ENCODE data around the gene TRIM67. TPM values are rescaled to one million over a fixed set of nuclear protein-coding genes. Genes with fewer than 3 reads are reported as not detected.

The TRIM67 gene
- total and polyA plus RNA-seq, 9 of the 15 experiments (the other 6 are each of a cell fraction or from before 2014, with no cell fraction given), result 0.04 to 0.60 (median 0.31) TPM

DNA sequence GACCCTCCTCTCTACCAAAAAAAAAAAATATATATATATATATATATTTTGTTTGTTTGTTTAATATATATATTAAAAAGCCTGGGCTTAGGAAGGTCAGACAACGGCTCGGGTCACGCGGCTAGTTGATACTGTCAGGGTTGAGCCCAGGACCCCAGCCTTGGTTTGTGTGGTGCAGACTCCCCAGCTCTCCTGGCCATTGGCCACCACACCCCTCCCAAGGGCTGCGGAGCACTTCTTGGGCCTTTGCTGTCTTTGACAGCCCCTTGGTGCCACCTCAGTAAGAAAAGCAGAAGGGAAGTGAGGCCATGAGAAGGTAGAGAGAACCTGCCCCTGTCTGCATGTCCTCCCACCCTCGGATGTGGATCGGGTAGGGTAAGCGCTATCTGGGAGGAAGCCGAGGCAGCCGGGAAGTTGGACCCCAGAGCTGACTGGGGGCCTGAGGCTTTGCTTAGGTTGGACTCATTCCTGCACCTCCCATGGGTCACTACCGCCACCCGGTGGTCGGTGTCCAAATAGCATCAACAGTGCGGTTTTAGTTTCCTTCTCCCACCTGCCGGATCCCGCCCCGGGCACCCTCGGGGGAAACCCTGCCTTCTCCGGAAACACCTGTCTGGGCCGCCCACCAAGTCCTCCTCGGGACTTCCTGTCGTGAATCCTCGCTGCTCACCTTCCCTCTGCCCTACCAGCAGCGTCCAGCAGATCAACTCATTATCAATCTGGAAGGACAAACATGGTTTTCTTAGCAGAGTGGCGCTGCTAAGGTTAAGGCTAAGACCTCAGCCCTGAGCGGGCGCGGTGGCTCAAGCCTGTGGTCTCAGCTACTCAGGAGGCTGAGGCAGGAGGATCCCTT, 49.4 kb downstream of the TRIM67 start (continued):
- TF ChIP-seq ZNF740 (CRISPR knock-in tag; IDR thresholded peaks at IDR 0.05) (0 out of 2 replicates have a peak, but pooled peaks have one; percentile 37), ZNF740 (tag; IDR thresholded peaks at IDR 0.05) (no peak), SP2 (IDR thresholded peaks at IDR 0.05; ENCODE audit: extremely low read depth, low read depth, low read length, poor library complexity, severe bottlenecking) (no peak), ZNF263 (CRISPR knock-in tag; IDR thresholded peaks at IDR 0.05; ENCODE audit: borderline replicate concordance) (peak; percentile 78; the same call in 1 of the 2 replicates), NBN (IDR thresholded peaks at IDR 0.05; ENCODE audit: low read depth) (peak; percentile 52; the same call in 1 of the 2 replicates), RCOR1 (IDR thresholded peaks at IDR 0.05; ENCODE audit: borderline replicate concordance in 1 of 2, low read depth in 2 of 2, low read length in 2 of 2) (peak in 1 of 2 experiments; percentile 48; a peak in 1 of 4 replicates), ETV1 (tag; conservative IDR thresholded peaks at IDR 0.05; ENCODE audit: low read depth) (peak; percentile 54), CBFB (CRISPR knock-in tag; IDR thresholded peaks at IDR 0.05) (peak; percentile 66; the same call in 1 of the 2 replicates), CC2D1A (IDR thresholded peaks at IDR 0.05) (peak; percentile 91), ZEB2 (IDR thresholded peaks at IDR 0.05) (peak; percentile 68; the same call in 1 of the 2 replicates), YY1 (IDR thresholded peaks at IDR 0.05; ENCODE audit: borderline replicate concordance in 1 of 3, control insufficient read depth in 1 of 3, extremely low read depth in 1 of 3, insufficient read depth in 3 of 3, insufficient read length in 1 of 3, insufficient replicate concordance in 2 of 3, low read depth in 1 of 3, low read length in 2 of 3) (peak in 1 of 3 experiments; percentile 10), MECOM (CRISPR knock-in tag; IDR thresholded peaks at IDR 0.05) (0 out of 2 replicates have a peak, but pooled peaks have one; percentile 12), MAZ (CRISPR knock-in tag; conservative IDR thresholded peaks at IDR 0.05 in 1 of 2, IDR thresholded peaks at IDR 0.05 in 1 of 2) (peak; percentile 61 to 62; a peak in 3 of 4 replicates), TFAP4 (CRISPR knock-in tag; IDR thresholded peaks at IDR 0.05; ENCODE audit: borderline replicate concordance) (peak; percentile 72; the same call in 1 of the 2 replicates), COPS2 (conservative IDR thresholded peaks at IDR 0.05) (no peak)
- TF ChIP-seq, protein P1, sequence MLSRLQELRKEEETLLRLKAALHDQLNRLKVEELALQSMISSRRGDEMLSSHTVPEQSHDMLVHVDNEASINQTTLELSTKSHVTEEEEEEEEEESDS (CRISPR knock-in tag; IDR thresholded peaks at IDR 0.05), result no peak
- TF ChIP-seq, protein P2, sequence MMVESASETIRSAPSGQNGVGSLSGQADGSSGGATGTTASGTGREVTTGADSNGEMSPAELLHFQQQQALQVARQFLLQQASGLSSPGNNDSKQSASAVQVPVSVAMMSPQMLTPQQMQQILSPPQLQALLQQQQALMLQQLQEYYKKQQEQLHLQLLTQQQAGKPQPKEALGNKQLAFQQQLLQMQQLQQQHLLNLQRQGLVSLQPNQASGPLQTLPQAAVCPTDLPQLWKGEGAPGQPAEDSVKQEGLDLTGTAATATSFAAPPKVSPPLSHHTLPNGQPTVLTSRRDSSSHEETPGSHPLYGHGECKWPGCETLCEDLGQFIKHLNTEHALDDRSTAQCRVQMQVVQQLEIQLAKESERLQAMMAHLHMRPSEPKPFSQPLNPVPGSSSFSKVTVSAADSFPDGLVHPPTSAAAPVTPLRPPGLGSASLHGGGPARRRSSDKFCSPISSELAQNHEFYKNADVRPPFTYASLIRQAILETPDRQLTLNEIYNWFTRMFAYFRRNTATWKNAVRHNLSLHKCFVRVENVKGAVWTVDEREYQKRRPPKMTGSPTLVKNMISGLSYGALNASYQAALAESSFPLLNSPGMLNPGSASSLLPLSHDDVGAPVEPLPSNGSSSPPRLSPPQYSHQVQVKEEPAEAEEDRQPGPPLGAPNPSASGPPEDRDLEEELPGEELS (CRISPR knock-in tag; IDR thresholded peaks at IDR 0.05; ENCODE audit: borderline replicate concordance), result 0 out of 2 replicates have a peak, but pooled peaks have one; percentile 60
- TF ChIP-seq, protein P3, sequence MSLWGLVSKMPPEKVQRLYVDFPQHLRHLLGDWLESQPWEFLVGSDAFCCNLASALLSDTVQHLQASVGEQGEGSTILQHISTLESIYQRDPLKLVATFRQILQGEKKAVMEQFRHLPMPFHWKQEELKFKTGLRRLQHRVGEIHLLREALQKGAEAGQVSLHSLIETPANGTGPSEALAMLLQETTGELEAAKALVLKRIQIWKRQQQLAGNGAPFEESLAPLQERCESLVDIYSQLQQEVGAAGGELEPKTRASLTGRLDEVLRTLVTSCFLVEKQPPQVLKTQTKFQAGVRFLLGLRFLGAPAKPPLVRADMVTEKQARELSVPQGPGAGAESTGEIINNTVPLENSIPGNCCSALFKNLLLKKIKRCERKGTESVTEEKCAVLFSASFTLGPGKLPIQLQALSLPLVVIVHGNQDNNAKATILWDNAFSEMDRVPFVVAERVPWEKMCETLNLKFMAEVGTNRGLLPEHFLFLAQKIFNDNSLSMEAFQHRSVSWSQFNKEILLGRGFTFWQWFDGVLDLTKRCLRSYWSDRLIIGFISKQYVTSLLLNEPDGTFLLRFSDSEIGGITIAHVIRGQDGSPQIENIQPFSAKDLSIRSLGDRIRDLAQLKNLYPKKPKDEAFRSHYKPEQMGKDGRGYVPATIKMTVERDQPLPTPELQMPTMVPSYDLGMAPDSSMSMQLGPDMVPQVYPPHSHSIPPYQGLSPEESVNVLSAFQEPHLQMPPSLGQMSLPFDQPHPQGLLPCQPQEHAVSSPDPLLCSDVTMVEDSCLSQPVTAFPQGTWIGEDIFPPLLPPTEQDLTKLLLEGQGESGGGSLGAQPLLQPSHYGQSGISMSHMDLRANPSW (CRISPR knock-in tag; IDR thresholded peaks at IDR 0.05), result peak; percentile 33

Data from K562 (cell line).